Stomach smooth muscle (tissue), 2 donors: ENCODE results near the gene ZNF3.

Experiments used
- H3K27ac ChIP-seq: one replicate; pipeline ENCODE4 v1.7.0; 2013; ENCODE audit warnings: mild to moderate bottlenecking, low read length, inconsistent platforms
- H3K27me3 ChIP-seq, 2 donors: one replicate each; pipeline ENCODE4 v1.7.0; 2013; ENCODE audit warnings: low read length in 2 of 2; ENCODE audit not compliant: insufficient read depth in 2 of 2, control insufficient read depth in 1 of 2
- H3K36me3 ChIP-seq, 2 donors: one replicate each; pipeline ENCODE4 v1.7.0; 2013; ENCODE audit warnings: low read length in 2 of 2; ENCODE audit not compliant: control insufficient read depth in 2 of 2, insufficient read depth in 2 of 2
- H3K4me1 ChIP-seq: one replicate; pipeline ENCODE4 v1.7.0; 2013; ENCODE audit warnings: low read length; ENCODE audit not compliant: control insufficient read depth, insufficient read depth
- H3K4me3 ChIP-seq, 2 donors: one replicate each; pipeline ENCODE4 v1.7.0; 2013; ENCODE audit warnings: low read length in 2 of 2
- H3K9ac ChIP-seq, 2 donors: one replicate each; pipeline ENCODE4 v1.7.0; 2013; ENCODE audit warnings: low read length in 2 of 2, mild to moderate bottlenecking in 1 of 2
- H3K9me3 ChIP-seq, 2 donors: one replicate each; pipeline ENCODE4 v1.7.0; 2013; ENCODE audit warnings: low read length in 2 of 2; ENCODE audit not compliant: control insufficient read depth in 2 of 2
- donor health status: healthy.
- donor health status: Pancreatic carcinoma.

Gene ZNF3

DNA sequence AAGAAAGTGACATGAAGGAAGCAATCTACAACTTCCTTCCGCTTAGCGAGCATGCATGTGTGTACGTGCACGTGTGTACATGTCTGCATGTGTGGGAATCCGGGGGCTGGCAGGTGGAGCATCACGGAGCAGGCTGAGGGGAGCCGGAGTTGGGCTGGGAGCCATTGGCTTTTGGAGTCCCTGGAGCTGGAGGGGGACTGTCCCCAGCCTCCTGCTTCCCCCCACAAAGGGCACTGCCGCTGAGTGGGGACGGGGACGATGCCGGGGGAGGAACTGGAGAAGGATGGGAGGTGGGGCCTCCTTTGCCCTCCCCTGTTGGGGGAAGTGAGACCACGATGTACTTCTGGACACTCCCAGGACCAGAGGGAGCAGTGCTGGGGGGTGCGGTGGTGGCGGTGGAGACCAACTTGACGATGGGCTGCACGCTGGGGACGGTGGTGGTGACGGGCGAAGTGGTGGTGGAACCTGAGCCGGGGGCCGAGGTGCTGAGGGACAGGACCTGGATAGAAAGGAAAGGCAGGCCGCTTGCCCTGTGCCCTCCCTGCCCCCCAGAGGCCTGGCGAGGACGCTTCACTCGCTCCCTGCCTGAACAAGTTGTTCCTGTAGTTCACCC lies 25.7 kb upstream of the ZNF3 start:
- Histone ChIP-seq H3K36me3 (peaks cover 28 to 53% of the 10 kb centered on the region in 2 donors), H3K4me1 (peaks cover 8% of the 10 kb centered on the region), H3K27ac (no peak overlapping the region)

GRCh38 chr7:100106633-100107032 lies 25.1 kb upstream of the ZNF3 start:
- peaks cover 24 to 51% of the 10 kb centered on the region in 2 donors for H3K36me3 ChIP-seq

More for the DNA sequence above, 25.7 kb upstream of the ZNF3 start:
- no peaks in the 10 kb centered on the region for H3K27me3 ChIP-seq
- no peaks in the 10 kb centered on the region for H3K9me3 ChIP-seq
- H3K4me3 ChIP-seq: no peak overlapping the region
- H3K9ac ChIP-seq: no peak overlapping the region

GRCh38 chr7:100105534-100105933 lies 24.0 kb upstream of the ZNF3 start:
- peaks cover 19 to 44% of the 10 kb centered on the region in 2 donors for H3K36me3 ChIP-seq
- peaks cover 12% of the 10 kb centered on the region for H3K4me1 ChIP-seq
- H3K9ac ChIP-seq: no peak overlapping the region
- no peak overlapping the region for H3K4me3 ChIP-seq
- H3K27ac ChIP-seq: no peak overlapping the region
- H3K9me3 ChIP-seq: no peaks in the 10 kb centered on the region
- H3K27me3 ChIP-seq: no peaks in the 10 kb centered on the region

More at GRCh38 chr7:100106633-100107032, 25.1 kb upstream of the ZNF3 start:
- Histone ChIP-seq H3K9me3 (no peaks in the 10 kb centered on the region), H3K4me1 (peaks cover 9% of the 10 kb centered on the region), H3K9ac (no peak overlapping the region), H3K4me3 (no peak overlapping the region), H3K27ac (no peak overlapping the region), H3K27me3 (no peaks in the 10 kb centered on the region)

GRCh38 chr7:100102950-100103840 lies 21.7 kb upstream of the ZNF3 start:
- H3K4me1 ChIP-seq: peaks cover 28% of the 10 kb centered on the region
- H3K27ac ChIP-seq: peak overlapping the region; percentile 85
- H3K36me3 ChIP-seq: peaks cover 30 to 48% of the 10 kb centered on the region in 2 donors
- H3K9ac ChIP-seq: no peak overlapping the region
- H3K27me3 ChIP-seq: no peaks in the 10 kb centered on the region
- H3K4me3 ChIP-seq: no peak overlapping the region
- no peaks in the 10 kb centered on the region for H3K9me3 ChIP-seq

DNA sequence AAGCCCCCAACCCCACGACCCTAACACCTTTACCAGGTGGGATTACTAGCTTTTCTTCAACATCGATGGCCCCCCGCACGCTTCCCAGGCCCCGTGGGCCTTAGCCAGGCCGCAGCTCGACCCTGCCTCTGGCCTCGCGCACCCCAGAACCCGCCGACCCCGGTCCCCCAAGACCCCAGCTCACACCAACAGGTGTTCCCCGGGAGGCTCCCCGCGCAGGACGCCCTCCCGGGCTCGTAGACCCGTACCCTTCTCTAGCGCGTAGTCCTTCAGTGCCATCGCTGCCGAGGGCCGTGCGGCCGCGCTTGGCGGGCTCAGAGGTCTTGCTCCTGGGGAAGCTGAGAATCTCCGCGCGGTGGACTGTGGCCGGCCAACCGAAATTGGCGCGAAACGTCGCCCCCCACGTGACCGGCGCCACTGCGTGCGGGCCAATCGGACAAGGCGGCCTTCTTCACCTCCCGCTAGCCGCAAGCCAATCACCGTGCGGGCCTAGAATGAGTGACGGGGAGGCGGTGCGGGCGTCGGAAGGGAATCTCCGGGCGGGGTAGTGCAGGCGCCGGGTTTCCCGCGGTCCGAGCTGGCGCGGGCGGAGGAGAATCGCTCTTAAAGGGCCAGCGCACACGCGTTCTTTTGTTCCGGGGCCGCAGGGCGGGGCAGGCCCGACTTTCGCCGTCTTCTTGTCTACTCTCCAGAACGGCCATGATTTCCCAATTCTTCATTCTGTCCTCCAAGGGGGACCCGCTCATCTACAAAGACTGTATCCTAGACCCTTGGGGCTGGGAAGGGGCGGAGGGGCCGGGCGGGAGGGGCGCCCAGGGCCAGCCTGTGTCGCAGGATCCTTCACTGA lies 19.7 kb upstream of the ZNF3 start, which contains the start of the genes AP4M1 and MCM7:
Gene AP4M1 (plus strand): TSS at position 628 of the 847 bp plus-strand sequence. CDS start 72 bp downstream, at position 700.
Gene MCM7 (minus strand): TSS at position 382 of the 847 bp plus-strand sequence. CDS start 103 bp downstream, at position 279.
- H3K4me1 ChIP-seq: peaks cover 28% of the 10 kb centered on the region
- H3K9me3 ChIP-seq: no peaks in the 10 kb centered on the region
- H3K27me3 ChIP-seq: no peaks in the 10 kb centered on the region
- H3K36me3 ChIP-seq: peaks cover 42 to 52% of the 10 kb centered on the region in 2 donors
- H3K4me3 ChIP-seq: peak within 1 kb of the TSS; percentile 77 to 89
- peak within 1 kb of the TSS; percentile 62 to 77 for H3K9ac ChIP-seq
- peak within 1 kb of the TSS; percentile 85 for H3K27ac ChIP-seq

GRCh38 chr7:100100420-100101015 lies 19.0 kb upstream of the ZNF3 start:
- H3K27ac ChIP-seq: peak overlapping the region; percentile 75
- peaks cover 28% of the 10 kb centered on the region for H3K4me1 ChIP-seq
- H3K36me3 ChIP-seq: peaks cover 46 to 55% of the 10 kb centered on the region in 2 donors
- no peaks in the 10 kb centered on the region for H3K27me3 ChIP-seq
- H3K9ac ChIP-seq: peak overlapping the region; percentile 62 to 77
- H3K9me3 ChIP-seq: no peaks in the 10 kb centered on the region
- peak overlapping the region; percentile 77 to 89 for H3K4me3 ChIP-seq

- peaks cover 47 to 54% of the 10 kb centered on the region in 2 donors for H3K36me3 ChIP-seq
- H3K4me1 ChIP-seq: peaks cover 28% of the 10 kb centered on the region
- peak overlapping the region; percentile 75 for H3K27ac ChIP-seq
- no peaks in the 10 kb centered on the region for H3K27me3 ChIP-seq
- peak overlapping the region; percentile 62 to 77 for H3K9ac ChIP-seq
- H3K9me3 ChIP-seq: no peaks in the 10 kb centered on the region
- H3K4me3 ChIP-seq: peak overlapping the region; percentile 77 to 89
Observed at GRCh38 chr7:100099452-100099851, 17.9 kb upstream of the ZNF3 start.

- Histone ChIP-seq H3K27me3 (no peaks in the 10 kb centered on the region), H3K27ac (no peak overlapping the region), H3K9me3 (no peaks in the 10 kb centered on the region), H3K4me3 (no peak overlapping the region), H3K9ac (no peak overlapping the region), H3K4me1 (peaks cover 32% of the 10 kb centered on the region), H3K36me3 (peaks cover 47 to 54% of the 10 kb centered on the region in 2 donors)
Observed at GRCh38 chr7:100098913-100099312, 17.4 kb upstream of the ZNF3 start.

- peaks cover 66 to 77% of the 10 kb centered on the region in 2 donors for H3K36me3 ChIP-seq
- H3K4me1 ChIP-seq: peaks cover 33% of the 10 kb centered on the region
- H3K9ac ChIP-seq: no peak overlapping the region
- no peaks in the 10 kb centered on the region for H3K27me3 ChIP-seq
- H3K4me3 ChIP-seq: no peak overlapping the region
- no peak overlapping the region for H3K27ac ChIP-seq
- no peaks in the 10 kb centered on the region for H3K9me3 ChIP-seq
Observed at GRCh38 chr7:100095704-100096103, 14.2 kb upstream of the ZNF3 start.

GRCh38 chr7:100095289-100095688 lies 13.8 kb upstream of the ZNF3 start:
- Histone ChIP-seq H3K9me3 (no peaks in the 10 kb centered on the region), H3K4me1 (peaks cover 31% of the 10 kb centered on the region), H3K27me3 (no peaks in the 10 kb centered on the region), H3K36me3 (peaks cover 70 to 81% of the 10 kb centered on the region in 2 donors), H3K9ac (no peak overlapping the region), H3K4me3 (no peak overlapping the region), H3K27ac (no peak overlapping the region)
